ENCODE data around the gene VAC14.

VAC14 gene

DNA sequence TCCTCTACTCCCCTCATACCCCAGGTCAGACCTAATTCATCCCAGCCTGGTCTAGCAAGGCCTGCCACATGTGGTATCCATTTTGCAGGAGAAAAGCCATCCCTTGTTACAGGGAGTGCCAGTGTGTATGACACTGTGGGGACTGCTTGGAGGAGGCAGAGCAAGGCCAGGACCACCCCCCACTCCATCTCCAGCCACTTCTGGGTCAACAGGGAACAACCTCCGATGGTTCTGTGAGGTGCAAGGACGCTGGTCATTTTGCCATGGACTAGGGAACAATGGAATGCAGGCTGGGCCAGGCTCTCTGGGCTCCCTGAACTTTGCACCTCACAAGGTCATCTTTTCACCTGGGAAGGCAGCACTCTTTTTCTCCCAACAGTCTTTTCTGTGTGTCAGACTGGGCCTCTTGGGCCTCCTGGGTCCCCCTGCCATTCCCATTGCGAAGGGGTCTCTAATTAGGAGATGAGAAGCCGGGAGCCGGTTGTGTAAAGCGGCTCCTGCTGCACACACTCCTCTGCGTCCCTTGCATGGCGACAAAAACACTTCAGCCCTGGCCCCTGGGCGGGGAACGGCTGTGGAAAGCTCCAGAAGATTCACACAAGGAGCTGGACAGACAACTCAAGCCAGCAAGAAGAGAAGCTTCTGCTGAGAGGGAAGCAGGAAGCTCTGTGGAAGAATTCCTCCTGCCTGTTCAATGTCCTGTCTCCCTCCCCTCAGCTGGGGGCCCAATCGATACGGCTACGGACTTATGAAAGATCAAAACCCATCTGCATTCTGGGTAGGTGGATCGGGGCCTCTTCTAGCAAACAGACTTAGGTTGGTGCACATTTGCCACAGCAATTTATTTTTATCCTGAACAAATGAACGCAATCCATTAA is 76.6 kb downstream of the VAC14 start:
- no peak for DNase-seq (ENCODE audit: low spot score)

DNA sequence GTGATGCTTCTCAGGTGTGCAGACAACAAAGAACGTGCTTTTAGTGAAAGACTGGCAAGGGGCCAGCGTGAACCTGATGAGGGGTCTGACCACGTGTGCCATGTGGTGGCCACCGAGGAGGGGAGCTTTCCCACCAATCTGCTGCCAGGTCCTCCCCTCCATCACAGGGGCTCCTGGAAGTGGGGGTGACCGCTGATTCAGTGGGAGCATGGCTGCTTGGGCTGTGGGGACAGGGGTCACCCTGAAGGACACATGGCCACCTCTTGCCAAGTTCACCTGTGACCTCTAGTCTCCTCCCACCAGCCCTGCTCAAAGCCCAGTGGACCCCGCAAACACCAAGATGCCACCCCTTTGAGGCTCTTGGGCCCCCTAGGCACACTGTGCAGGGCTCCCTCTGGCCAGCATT is 77.2 kb downstream of the VAC14 start:
- no peak for DNase-seq (ENCODE audit: low spot score)

GRCh38 chr16:70721202-70721963 is 79.6 kb downstream of the VAC14 start:
- DNase-seq (ENCODE audit: low spot score) = no peak

DNA sequence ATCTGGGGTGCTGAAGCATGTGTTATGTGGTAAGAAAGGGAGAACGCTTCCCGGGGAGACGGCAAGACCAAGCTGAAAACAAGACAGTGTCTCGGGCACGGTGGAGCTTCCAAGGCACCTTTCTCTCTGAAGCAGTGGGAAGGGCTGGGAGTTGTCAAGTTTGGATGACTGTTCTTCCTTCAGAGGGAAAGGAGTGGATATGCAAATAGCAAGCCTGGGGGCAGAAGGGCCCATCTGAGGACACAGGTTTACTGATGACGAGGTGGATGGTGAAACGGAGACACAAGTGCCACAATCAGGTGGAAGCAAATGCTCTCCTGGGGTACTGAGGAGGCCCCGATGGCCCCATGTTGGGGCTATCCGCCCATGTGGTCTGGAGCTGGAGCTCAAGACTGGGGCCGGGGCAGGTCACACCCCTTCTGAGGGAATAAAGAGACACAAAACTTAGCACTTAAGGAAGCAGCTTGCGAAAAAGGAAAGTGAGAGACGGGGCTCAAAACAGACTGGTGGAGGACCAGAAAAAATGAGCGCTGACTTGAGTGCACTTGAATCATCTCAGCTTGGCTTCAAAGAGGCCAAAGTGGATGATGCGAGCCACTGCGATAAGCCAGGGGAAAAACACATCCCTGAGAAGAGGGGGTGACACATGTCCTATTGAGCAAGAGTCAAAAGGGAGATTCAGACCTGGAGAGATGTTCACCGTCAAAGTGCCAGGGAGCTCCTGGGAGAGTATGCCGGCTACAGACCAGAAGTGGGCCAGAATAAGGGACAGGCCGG is 80.3 kb downstream of the VAC14 start:
- DNase-seq (ENCODE audit: low spot score) = no peak

DNA sequence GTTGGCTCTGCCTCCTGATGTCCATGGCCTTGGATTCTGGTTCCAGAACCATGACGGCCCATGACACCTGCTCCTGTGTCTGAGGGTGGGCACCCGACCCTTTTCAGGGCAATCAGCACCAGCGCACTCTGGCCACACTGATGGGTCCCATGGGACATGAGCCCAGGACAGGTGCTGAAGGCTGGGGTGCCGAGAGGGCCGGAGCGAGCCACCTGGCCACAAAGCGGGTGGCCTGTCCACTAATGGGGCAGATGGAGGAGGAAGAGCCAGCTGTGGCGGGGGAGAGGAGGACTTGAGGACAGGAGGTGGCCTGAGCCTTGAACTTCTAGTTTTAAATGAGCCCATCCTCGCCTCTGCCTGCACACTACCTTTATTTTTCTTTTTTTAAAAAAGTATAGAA is 83.9 kb downstream of the VAC14 start:
- DNase-seq (ENCODE audit: low spot score) = no peak

DNA sequence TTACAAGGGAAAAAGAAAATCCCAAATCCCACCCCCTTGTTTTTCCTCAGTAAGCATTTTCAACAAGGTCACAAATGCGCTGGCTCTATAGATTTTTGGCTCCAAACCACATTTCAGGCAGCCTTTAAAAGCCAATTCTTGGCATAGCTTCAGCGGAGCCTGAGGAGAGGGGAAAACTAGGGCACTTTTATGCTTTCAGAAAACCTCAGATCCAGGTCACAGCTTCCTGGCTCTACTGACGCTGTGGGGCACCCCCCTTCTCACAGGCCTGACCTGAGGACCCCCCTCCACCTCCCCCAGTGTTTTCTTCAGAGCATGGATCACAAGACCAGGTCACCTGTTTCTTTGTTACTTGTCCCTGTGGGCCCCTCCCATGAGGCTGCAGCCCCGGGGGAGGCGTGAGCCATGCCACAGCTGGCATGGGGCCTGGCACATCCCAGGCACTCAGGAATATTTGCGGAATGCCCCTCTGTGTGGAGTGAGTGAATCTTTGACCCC is 85.0 kb downstream of the VAC14 start:
- DNase-seq (ENCODE audit: low spot score) = no peak

DNA sequence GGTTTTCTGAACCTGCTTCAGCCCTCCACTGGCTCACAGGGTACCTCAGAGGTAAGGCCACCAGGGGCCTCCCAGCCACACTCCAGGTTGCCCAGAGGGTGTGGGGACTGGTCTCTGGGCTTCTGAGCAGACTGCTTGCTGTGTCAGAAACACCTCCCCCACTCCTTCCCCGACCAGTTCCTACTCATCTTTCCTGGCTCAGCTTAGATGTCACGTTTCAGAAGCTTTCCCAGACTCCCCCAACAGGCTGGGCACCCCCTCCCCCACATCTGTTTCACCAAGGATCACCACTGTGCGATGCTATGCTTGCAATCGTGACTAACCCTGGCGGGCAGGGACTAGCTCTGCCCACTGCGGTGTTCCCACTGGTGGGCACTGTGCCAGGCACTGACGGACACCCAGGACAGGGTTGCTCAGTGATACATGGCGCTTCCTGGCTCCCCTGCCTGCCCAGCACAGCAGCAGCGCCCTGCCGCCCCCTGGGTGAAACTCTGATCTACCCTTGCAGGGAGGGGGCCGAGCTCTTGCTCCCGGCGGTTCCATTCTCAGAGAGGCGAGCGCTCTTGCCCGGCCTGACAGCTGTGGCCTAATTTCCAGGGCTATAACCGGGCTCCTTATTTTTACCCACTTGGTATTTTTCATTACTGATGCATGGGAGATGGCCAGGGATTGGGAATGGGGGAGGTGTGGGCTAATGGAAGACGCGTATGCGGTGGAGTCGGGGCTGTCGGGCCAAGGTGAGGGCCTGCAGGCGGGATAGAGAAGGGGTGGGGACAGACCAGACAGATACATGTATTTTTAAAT is 85.7 kb downstream of the VAC14 start:
- DNase-seq (ENCODE audit: low spot score) = peak; percentile 81

GRCh38 chr16:70714581-70715054 is 86.3 kb downstream of the VAC14 start:
- no peak for DNase-seq (ENCODE audit: low spot score)

DNA sequence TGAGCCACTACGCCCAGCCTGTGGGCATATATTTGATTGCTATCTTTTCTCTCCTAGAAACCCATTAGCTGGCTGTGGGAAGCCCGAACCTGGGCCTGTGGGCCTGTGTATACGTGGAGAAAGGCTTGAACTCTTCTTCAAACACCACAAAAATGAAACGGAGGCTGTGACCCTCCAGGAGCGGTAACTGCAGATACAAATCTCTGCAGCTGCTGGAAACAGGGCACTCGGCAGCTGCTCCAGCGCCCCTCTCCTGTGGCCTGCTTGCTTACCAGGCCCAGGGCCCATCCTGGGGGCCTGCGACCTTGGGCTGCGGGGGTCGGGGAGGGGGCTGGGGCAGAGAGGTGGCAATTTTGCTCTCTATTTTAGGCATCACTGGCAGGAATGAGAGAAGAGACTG is 87.1 kb downstream of the VAC14 start:
- DNase-seq (ENCODE audit: low spot score) = no peak

DNA sequence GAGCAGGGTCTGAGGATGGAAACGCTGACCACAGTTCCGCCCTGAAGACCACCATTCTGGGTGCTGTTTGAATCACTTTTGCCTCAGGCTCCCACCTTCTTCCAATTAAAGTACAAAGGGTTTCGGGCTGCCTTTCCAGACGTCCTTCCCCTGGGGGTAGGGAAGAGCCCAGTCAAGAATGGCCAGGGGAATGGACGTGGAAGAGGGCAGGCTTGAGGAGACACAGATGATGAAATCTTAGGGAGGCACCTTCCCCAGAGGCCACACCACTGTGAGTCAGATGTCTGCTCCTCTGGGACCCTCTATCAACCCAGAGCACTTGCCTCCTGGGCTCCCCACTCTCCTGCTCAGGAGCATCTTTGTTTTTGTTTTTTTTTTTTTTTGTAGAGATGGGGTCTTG is 87.6 kb downstream of the VAC14 start:
- DNase-seq (ENCODE audit: low spot score) = no peak

DNA sequence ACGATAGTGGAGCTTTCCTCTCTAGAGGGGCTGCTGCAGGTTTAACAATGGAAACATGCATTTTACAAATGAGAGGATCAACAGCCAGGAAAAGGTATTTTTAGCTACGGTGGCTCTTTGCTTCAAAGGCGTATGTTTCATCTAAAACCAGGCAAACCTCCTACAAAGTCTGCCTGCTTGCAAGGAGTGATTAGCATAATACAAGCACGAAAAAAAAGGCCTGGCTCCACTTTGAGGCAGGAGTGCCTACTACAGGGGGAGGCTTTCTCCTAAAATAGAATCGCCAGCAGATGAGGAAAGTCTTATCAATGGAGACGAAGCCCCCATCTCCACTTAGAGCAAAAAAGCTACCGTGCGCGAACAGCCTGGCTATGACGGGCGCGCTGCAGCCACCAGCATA is 88.0 kb downstream of the VAC14 start:
- no peak for DNase-seq (ENCODE audit: low spot score)

GRCh38 chr16:70712359-70712758 is 88.6 kb downstream of the VAC14 start:
- DNase-seq (ENCODE audit: low spot score) = no peak

DNA sequence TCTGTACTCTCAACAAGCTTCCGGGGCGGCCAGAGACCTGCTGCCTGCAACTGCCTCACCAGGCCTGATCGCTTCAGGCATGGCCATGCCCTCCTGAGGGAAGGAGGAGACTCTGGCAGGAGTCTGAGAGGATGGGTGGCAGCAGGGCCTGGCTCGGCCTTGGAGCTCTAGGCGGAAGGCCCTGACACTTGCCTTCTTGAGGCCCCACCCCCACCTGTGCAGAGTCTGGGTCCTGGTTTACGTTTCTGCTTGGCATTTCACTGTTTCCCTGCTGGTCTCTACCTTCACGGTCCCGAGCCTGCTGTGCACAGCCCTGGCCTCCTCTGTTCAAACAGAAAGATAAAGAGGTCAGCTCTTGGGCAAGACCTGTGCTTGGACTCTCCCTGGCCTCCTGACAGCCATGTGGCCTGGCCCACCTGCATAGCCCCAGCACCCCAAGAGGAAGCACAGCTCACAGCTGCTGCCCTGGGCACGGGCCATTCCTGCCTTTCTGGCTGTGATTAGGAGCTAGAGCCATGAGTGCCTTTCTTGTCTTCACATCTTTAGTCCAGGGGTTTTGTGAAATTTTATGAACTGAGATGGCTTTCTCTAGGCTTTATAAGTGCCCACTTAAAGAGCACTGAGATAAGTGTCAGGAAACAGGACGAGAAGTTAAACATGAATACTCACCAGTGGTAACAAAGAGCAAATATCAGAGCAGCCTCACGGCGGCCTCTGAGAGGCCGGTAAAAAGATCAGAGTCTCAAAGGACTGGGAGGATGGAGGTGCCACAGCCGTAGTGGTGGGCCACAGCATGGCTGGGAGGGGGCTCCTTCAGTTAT is 89.5 kb downstream of the VAC14 start:
- DNase-seq (ENCODE audit: low spot score) = no peak

DNA sequence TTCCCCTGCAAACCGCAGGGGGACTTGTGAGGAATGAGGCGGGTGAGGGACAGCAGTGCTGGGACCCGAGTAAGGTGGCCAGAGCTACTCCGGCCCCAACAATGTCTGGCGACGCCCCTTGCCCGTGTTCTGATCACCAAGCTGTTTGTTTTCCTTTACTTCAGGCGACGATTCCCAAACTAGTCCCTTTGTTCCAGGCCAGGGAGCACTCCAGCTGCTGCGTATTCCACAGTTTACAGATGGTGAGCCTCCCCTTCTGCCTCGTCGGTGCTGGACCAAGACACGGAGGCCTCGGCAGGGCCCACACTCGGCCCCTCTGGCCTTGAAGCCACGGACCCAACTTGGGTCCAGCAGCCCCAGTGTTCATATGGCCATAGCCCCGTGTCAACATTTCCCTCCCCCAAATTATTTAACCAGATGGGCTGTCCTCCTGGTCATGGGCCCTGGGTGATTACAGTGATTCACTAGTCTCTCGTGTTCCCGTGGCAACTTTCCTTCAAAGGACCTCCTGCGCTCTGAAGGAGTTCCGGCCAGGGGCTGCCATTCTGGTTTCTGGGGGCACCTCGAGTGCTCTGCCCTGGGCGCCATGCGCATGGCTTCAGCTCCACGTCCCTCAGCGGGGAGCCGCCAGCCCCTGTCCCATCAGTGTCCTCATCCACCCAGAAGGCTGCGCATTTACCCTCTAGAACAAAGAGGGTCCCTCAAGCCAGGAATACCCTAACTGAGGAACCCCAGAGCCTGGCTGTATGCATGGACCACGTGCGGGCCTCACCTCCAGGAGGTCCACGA is 90.3 kb downstream of the VAC14 start:
- no peak for DNase-seq (ENCODE audit: low spot score)

- DNase-seq (ENCODE audit: low spot score) = no peak
Measured at GRCh38 chr16:70709942-70710341, 91.0 kb downstream of the VAC14 start.

GRCh38 chr16:70709457-70709856 is 91.5 kb downstream of the VAC14 start:
- no peak for DNase-seq (ENCODE audit: low spot score)

DNA sequence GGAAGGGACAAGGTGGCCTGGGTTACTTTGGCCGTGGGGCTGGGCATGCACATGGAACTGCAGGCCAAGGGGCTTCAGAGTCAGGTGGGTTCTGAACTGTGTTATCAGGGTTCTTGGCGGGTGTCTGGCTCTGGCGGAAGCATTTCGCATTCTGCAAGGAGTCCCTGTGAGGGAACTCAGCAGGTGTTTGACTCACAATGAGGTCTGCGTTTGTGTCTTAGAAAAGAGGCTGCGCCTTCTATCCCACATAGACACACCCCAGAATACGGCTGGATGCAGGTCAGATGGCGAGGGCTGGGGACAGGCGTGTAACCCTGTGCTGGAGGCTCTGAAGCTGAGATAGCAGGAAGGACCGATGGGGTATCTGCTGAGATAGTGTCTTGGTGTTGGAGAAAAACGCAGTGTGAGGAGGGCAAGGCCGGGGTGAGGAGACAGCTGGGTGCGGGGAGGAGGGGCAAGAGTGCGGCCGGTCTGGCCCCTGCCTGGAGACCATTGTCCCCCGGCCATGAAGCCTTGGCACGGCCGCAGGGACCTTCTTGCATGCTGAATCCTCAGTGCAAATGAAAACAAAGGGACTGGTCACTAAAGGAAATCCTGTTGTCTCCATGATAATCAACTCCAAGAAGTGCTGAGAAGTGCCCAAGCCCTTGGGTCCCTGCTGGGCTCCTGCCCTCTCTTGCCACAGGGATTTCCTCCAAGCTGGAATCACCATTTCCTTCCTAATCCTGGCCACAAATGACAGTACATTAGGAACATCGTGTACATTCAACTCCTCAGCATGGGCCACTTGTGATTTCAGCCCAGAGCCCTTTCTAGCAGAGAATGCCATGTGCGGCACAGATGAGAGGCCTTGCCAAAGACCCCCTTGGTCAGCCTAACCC is 92.4 kb downstream of the VAC14 start:
- peak; percentile 58 for DNase-seq (ENCODE audit: low spot score)

- DNase-seq (ENCODE audit: low spot score) = peak; percentile 70
Measured at GRCh38 chr16:70706948-70707465, 94.0 kb downstream of the VAC14 start.

Measured in kidney capillary endothelial cell (primary cell).